Activated T-helper 1 cell treated with anti-CD3 and anti-CD28 coated beads, Interleukin-12 subunit alpha, Interleukin-12 subunit beta, Interleukin-2, Interleukin-4 antibody, amounts not matched to agents 30 ng/mL and 10 ng/mL and 1 ng/mL, durations not matched to agents 14 hours and 24 hours and 36 hours (primary cell): ENCODE measurements around the gene SPRR2A. TPM values are rescaled to one million over a fixed set of nuclear protein-coding genes. Genes with fewer than 3 reads are reported as not detected.

ENCODE experiments used
- DNase-seq: peaks from one replicate; pipeline ENCODE4 v3.0.0; 2021; ENCODE audit warnings: low spot score
- H3K27ac Mint-ChIP-seq: one replicate; pipeline ENCODE4 v1.8.0; 2021; ENCODE audit warnings: mild to moderate bottlenecking, mixed read lengths
- H3K27me3 Mint-ChIP-seq: one replicate; pipeline ENCODE4 v1.8.0; 2022; ENCODE audit warnings: mild to moderate bottlenecking, moderate library complexity, mixed read lengths; ENCODE audit not compliant: insufficient read depth
- H3K36me3 Mint-ChIP-seq: one replicate; pipeline ENCODE4 v1.8.0; 2021; ENCODE audit warnings: low read depth, mixed read lengths
- H3K4me1 Mint-ChIP-seq: one replicate; pipeline ENCODE4 v1.8.0; 2021; ENCODE audit warnings: low read depth, mixed read lengths
- H3K4me3 Mint-ChIP-seq: one replicate; pipeline ENCODE4 v1.8.0; 2021; ENCODE audit warnings: mild to moderate bottlenecking, moderate library complexity, mixed read lengths
- H3K9me3 Mint-ChIP-seq: one replicate; pipeline ENCODE4 v1.8.0; 2021; ENCODE audit warnings: mixed read lengths
- intact Hi-C: fragments of 100-400 bp; cut with micrococcal nuclease; formaldehyde crosslinking; loops from one replicate; pipeline ENCODE4 v1.15.1; 2024
- total RNA-seq: library from RNA; stranded (reverse); gene quantifications from 2 replicates; pipeline ENCODE4 v1.2.3, GENCODE V29; 2022

Gene SPRR2A
- total RNA-seq = not detected in 2 replicates

DNA sequence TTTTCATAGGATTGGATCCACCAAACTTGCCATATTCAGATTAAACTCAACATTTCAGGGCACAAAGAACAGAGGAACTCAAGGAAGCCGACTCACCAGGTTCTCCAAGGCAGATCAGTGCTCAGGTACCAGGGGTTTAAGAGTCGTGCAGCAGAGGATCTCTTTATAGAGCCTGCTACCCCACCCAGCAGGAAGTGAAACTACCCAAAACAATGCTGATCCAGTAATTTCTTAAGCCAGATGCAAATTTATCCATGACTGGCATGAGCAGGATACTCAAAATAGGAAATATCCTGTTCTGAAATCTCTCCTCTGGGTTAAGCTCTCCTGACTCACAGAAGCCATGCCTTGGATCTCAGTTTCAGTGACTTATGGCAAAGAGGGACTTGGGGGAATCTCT is at the start of gene SPRR2A:
Gene SPRR2A, minus strand, starts transcription at position 138 of the 400 bp plus-strand sequence. CDS start 777 bp downstream, outside the sequence.
- Mint-ChIP-seq H3K36me3 (no peaks in the 10 kb centered on the region), H3K4me3 (no peak within 1 kb of the TSS), H3K27me3 (peaks cover 13% of the 10 kb centered on the region), H3K27ac (no peak within 1 kb of the TSS), H3K4me1 (no peaks in the 10 kb centered on the region), H3K9me3 (no peaks in the 10 kb centered on the region)
- no peak for DNase-seq
- intact Hi-C loops = no loop called here

DNA sequence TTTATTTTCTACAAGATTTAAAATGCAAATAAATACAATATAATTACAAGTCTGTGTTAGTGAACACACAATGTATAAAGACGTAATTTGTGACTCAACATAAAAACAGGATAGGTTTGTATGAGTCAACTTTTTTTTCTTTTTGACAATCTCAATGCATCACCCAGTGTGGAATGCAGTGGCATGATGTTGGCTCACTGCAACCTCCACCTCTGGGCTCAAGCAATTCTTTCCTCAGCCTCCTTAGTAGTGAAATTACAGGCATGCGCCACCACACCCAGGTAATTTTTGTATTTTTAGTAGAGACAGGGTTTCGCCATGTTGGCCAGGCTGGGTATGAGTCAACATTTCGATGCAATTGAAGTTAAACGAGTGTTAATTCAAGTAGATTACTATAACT is 42.9 kb upstream of the SPRR2A start:
- H3K27ac Mint-ChIP-seq = no peak overlapping the region
- no peak overlapping the region for H3K4me3 Mint-ChIP-seq
- H3K27me3 Mint-ChIP-seq = peaks cover 2% of the 10 kb centered on the region
- no peaks in the 10 kb centered on the region for H3K9me3 Mint-ChIP-seq
- DNase-seq = no peak
- H3K36me3 Mint-ChIP-seq = no peaks in the 10 kb centered on the region
- intact Hi-C loops = no loop called here
- no peaks in the 10 kb centered on the region for H3K4me1 Mint-ChIP-seq

DNA sequence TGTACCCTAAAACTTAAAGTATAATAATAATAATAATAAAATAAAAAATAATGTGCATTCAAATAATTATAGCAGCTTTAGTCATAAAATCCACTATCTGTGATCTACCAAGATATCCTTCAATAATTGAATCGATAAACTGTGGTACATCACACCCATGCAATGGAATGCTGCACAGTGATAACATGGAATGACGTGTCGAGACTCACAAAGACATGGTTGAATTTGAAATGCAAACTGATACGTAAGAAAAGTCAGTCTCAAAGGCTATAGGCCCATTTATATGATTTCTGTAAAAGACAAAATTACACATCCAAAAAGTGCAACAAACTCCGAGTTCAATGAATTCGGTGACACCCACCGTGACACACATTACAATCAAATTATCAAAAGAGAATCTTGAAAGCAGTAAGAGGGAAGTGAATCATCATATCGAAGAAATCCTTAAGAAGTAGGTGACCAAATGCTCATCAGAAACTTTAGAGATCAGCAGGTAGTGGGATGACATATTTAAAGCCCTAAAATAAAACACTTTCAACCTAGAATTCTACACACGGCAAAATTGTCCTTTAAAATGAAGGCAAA is 42.2 kb upstream of the SPRR2A start:
- intact Hi-C loops = no loop called here
- Mint-ChIP-seq H3K4me3 (no peak overlapping the region), H3K27me3 (no peaks in the 10 kb centered on the region), H3K36me3 (no peaks in the 10 kb centered on the region), H3K9me3 (no peaks in the 10 kb centered on the region), H3K4me1 (no peaks in the 10 kb centered on the region), H3K27ac (no peak overlapping the region)
- no peak for DNase-seq

DNA sequence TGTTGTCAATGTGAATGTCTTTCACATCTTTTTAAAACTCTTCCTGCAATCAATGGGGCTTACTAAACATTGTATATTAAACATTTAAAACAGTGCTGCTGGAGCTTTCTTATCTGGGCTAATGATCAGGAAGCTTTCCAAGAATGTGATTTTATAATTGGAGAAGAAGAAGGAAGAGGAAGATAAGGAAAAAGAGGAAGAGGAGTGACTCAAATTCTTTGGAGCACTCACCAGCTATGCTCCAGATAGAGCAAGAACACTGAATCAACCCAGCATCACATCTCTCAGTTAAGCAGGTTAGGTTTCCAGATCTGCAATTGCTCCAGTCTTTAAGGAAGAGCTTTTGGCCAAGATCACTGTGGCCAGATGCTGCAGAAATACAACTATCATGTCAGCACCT is 38.5 kb upstream of the SPRR2A start:
- intact Hi-C loops = no loop called here
- H3K27me3 Mint-ChIP-seq = peaks cover 2% of the 10 kb centered on the region
- H3K27ac Mint-ChIP-seq = no peak overlapping the region
- no peaks in the 10 kb centered on the region for H3K9me3 Mint-ChIP-seq
- H3K4me3 Mint-ChIP-seq = no peak overlapping the region
- no peaks in the 10 kb centered on the region for H3K4me1 Mint-ChIP-seq
- H3K36me3 Mint-ChIP-seq = no peaks in the 10 kb centered on the region
- no peak for DNase-seq

DNA sequence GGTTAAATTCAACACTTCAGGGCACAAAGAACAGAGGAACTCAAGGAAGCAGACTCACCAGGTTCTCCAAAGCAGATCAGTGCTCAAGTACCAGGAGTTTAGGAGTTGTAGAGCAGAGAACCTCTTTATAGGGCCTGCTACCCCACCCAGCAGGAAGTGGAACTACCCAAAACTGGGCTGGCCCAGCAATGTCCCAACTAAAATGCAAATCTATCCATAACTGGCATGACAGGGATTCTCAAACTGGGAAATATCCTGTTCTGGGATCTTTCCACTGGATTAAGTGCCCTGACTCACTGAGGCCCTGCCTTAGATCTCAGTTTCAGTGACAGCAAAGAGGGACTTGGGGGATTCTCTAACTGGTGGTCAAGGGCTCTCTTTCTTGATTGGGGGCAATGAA is 37.1 kb upstream of the SPRR2A start, which contains the start of gene SPRR2E:
Gene SPRR2E, minus strand, starts transcription at position 101 of the 400 bp plus-strand sequence. CDS start 775 bp downstream, outside the sequence.
- DNase-seq = no peak
- no peaks in the 10 kb centered on the region for H3K9me3 Mint-ChIP-seq
- H3K36me3 Mint-ChIP-seq = no peaks in the 10 kb centered on the region
- H3K4me3 Mint-ChIP-seq = no peak within 1 kb of the TSS
- H3K27ac Mint-ChIP-seq = no peak within 1 kb of the TSS
- H3K27me3 Mint-ChIP-seq = peaks cover 2% of the 10 kb centered on the region
- H3K4me1 Mint-ChIP-seq = no peaks in the 10 kb centered on the region
- intact Hi-C loops = no loop called here

DNA sequence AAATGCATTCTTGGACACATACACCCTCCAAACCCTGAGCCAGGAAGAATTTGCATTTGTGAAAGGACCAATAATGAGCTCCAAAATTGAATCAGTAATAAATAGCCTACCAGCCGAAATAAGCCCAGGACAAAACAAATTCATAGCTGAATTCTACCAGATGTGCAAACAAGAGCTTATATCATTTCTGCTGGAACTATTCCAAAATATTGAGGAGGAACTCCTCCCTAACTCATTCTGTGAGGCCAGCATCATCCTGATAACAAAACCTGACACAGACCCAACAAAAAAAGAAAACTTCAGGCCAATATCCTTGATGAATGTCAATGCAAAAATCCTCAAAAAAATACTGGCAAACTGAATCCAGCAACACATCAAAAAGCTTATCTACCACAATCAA is 30.3 kb upstream of the SPRR2A start:
- no peak overlapping the region for H3K4me3 Mint-ChIP-seq
- intact Hi-C loops = no loop called here

DNA sequence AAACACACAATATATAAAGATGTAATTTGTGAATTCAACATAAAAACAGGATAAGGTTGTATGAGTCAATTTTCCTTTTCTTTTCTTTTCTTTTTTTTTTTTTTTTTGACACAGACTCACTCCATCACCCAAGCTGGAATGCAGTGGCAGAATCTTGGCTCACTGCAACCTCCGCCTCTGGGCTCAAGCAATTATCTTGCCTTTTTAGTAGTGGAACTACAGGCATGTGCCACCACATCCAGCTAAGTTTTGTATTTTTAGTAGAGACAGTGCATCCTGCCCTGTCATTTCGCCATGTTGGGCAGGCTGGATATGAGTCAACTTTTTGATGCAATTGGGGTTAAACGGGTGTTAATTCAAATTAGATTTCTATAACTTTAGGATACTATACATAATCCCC is 24.4 kb upstream of the SPRR2A start:
- Mint-ChIP-seq H3K36me3 (no peaks in the 10 kb centered on the region), H3K4me3 (no peak overlapping the region), H3K4me1 (no peaks in the 10 kb centered on the region), H3K9me3 (no peaks in the 10 kb centered on the region), H3K27ac (no peak overlapping the region), H3K27me3 (no peaks in the 10 kb centered on the region)
- intact Hi-C loops = no loop called here
- no peak for DNase-seq

More for the DNA sequence above, 30.3 kb upstream of the SPRR2A start:
- no peaks in the 10 kb centered on the region for H3K36me3 Mint-ChIP-seq
- H3K4me1 Mint-ChIP-seq = no peaks in the 10 kb centered on the region
- no peak overlapping the region for H3K27ac Mint-ChIP-seq
- no peak for DNase-seq
- H3K9me3 Mint-ChIP-seq = no peaks in the 10 kb centered on the region
- peaks cover 3% of the 10 kb centered on the region for H3K27me3 Mint-ChIP-seq

DNA sequence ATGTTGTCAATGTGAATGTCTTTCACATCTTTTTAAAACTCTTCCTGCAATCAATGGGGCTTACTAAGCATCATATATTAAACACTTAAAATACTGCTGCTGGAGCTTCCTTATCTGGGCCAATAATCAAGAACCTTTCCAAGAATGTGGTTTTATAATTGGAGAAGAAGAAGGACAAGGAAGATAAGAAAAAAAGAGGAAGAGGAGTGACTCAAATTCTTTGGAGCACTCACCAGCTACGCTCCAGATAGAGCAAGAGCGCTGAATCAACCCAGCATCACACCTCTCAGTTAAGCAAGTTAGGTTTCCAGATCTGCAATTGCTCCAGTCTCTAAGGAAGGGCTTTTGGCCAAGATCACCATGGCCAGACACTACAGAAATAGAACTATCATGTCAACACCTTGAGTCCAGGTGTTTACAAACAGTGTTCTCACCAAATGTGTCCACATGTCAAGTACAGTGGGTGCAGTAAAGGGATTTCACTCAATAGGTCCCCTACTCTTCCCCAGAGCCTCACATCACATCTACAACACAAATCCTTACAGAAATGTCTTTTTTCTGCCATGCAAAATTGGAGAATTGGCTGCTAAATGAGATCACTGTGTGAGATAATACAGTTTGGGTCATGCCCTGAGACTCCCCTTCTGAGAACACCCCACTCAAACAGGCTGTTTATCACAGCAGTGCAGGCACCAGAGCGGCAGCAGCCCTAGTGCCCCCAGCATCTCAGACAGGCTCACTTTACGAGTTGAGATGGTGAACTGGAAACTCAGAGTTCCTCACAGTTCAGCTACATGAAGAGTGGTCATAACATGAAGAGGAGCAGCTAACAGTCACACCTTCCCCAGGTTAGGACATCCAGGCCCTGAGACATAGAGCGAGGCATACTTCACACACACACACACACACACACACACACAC is 15.8 kb upstream of the SPRR2A start:
- Mint-ChIP-seq H3K36me3 (no peaks in the 10 kb centered on the region), H3K27ac (no peak overlapping the region), H3K27me3 (peaks cover 8% of the 10 kb centered on the region)

DNA sequence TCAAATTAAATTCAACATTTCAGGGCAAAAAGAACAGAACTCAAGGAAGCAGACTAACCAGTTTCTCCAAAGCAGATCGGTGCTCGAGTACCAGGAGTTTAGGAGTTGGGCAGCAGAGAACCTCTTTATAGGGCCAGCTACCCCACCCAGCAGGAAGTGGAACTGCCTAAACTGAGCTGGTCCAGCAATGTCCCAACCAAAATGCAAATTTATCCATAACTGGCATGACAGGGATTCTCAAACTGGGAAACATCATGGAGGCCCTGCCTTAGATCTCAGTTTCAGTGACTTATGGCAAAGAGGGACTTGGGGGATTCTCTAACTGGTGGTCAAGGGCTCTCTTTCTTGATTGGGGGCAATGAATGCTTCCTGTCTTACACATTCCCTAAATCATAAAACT is 14.2 kb upstream of the SPRR2A start, which contains the start of gene SPRR2B:
Gene SPRR2B, minus strand, starts transcription at position 101 of the 400 bp plus-strand sequence. CDS start 772 bp downstream, outside the sequence.
- Mint-ChIP-seq H3K4me3 (no peak within 1 kb of the TSS), H3K4me1 (no peaks in the 10 kb centered on the region), H3K27me3 (peaks cover 11% of the 10 kb centered on the region), H3K9me3 (no peaks in the 10 kb centered on the region), H3K27ac (no peak within 1 kb of the TSS), H3K36me3 (no peaks in the 10 kb centered on the region)
- DNase-seq = no peak
- intact Hi-C loops = no loop called here

More for the DNA sequence above, 15.8 kb upstream of the SPRR2A start:
- Mint-ChIP-seq H3K4me1 (no peaks in the 10 kb centered on the region), H3K4me3 (no peak overlapping the region), H3K9me3 (no peaks in the 10 kb centered on the region)
- DNase-seq = no peak
- intact Hi-C loops = no loop called here

DNA sequence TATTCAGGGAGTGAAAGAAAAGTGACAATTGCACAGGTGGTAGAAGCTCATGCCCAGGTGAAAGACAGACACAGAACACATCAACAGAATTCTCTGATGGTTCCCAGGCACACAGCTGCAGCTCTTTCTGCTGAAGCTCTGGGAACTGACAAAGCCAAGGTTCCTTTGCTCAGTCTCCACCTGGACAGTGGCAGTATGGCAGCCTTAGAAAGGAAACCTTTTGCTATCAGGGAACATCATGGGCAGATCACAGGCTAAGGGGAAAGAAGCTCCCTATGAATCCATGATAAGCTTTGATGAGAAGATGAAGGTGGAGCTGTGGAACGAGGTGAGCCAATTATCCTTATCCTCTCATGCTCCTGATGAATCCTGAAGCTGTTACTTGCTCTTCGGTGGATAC is 12.9 kb upstream of the SPRR2A start:
- DNase-seq = no peak
- Mint-ChIP-seq H3K27me3 (peaks cover 9% of the 10 kb centered on the region), H3K4me1 (no peaks in the 10 kb centered on the region), H3K4me3 (no peak overlapping the region), H3K27ac (no peak overlapping the region), H3K9me3 (no peaks in the 10 kb centered on the region), H3K36me3 (no peaks in the 10 kb centered on the region)
- intact Hi-C loops = no loop called here

DNA sequence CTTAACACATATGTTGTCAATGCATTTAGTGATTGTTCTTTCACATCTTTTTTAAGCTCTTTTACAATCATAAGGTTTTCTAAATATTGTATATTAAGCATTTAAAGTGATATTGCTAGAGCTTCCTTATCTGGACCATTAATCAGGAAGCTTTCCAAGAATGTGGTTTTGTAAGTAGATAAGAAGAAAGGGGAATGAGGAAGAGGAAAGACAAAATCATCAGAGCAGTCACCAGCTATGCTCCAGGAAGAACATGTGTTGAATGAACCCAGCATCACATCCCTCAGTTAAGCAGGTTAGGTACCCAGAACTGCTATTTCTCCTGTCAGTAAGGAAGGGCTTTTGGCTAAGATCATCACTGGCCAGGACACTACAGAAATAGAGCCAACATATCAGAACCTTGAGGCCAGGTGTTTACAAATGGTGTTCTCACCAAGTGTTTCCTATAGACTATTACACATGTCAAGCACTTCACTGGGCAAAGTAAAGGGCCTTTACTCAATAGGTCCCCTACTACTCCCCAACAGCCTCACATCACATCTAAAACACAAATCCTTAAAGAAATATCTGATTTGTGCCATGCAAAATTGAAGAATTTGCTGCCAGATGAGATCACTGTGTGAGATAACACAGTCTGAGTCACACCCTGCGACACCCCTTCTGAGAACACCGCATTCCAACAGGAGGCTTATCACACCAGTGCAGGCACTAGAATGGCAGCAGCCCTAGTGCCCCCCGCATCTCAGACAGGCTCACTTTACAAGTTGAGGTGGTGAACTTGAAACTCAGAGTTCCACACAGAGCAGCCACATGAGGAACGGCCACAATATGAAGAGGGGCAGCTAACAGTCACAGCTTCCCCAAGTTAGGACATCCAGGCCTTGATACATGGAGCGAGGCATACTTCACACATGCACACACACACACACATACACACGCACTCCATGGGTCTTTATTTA is 1.8 kb upstream of the SPRR2A start:
- no peak overlapping the region for H3K4me3 Mint-ChIP-seq
- H3K27me3 Mint-ChIP-seq = peaks cover 13% of the 10 kb centered on the region
- H3K9me3 Mint-ChIP-seq = no peaks in the 10 kb centered on the region
- H3K27ac Mint-ChIP-seq = no peak overlapping the region
- H3K36me3 Mint-ChIP-seq = no peaks in the 10 kb centered on the region
- intact Hi-C loops = no loop called here
- H3K4me1 Mint-ChIP-seq = no peaks in the 10 kb centered on the region
- DNase-seq = no peak

DNA sequence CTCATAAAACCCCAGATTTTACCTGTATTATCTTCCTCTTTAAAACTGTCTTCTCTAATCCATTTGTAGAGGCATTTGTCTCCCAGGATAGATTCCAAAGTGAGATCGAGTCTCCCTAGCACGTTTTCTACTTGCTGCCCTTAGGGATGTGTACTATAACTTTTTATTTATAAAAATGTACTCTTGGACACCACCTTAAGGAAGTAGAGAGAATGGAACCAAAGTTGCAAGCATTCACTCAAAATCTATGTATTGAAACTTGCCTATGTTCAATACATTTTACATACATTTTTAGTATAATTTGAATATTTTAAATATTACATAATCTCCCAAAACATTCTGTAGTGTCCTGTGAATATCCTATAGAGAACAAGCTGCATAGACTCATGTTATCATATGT is 842 bp upstream of the SPRR2A start:
- no peak overlapping the region for H3K4me3 Mint-ChIP-seq
- no peaks in the 10 kb centered on the region for H3K4me1 Mint-ChIP-seq
- no peak for DNase-seq
- H3K9me3 Mint-ChIP-seq = no peaks in the 10 kb centered on the region
- H3K27me3 Mint-ChIP-seq = peaks cover 13% of the 10 kb centered on the region
- intact Hi-C loops = no loop called here
- no peaks in the 10 kb centered on the region for H3K36me3 Mint-ChIP-seq
- H3K27ac Mint-ChIP-seq = no peak overlapping the region
